ENCODE results near the gene NR4A1. TPM values are rescaled to one million over a fixed set of nuclear protein-coding genes. Genes with fewer than 3 reads are reported as not detected.
"Not testable (repeated sequence)": the region's sequence is repeated elsewhere in the genome, so short reads cannot be mapped to it uniquely, and the experiment has no call there.

NR4A1 gene
- total RNA-seq, 6 donors from 2014 or later, result 88.3 to 202 (median 156) TPM

DNA sequence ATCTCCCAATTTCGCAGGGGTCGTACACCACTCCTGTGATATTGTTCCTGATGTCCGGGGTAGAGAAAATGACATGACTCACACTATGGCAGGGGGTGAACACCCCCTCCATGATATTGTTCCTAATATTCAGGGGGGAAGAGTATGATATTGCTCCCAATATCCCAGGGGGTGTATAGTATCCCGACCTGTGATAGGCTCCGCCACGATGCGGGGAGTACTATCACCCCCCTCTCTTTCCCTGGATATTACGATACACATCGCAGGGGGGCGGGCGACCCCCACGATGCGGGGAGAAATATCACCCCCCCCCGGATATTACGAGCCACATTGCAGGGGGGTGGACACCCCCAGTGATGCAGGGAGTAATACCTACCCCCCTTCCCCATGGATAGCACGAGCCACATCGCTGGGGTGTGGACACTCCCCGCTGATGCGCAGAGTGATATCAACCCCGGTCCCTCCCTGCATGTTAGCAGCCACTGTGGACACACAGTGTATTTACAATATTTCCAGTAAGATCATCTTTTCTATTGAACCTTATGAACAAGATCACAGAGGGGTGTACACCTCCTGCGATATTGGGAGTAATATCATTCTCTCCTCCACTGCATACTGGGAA, 45.9 kb downstream of the NR4A1 start:
- Histone ChIP-seq H3K27ac (no peak overlapping the region), H3K36me3 (no peaks in the 10 kb centered on the region), H3K27me3 (no peaks in the 10 kb centered on the region), H3K4me3 (no peak overlapping the region), H3K9me3 (no peaks in the 10 kb centered on the region), H3K4me1 (no peaks in the 10 kb centered on the region)
- TF ChIP-seq POLR2A (IDR thresholded peaks at IDR 0.05) (no peak), EP300 (IDR thresholded peaks at IDR 0.05) (no peak), POLR2AphosphoS5 (IDR thresholded peaks at IDR 0.05) (no peak), CTCF (IDR thresholded peaks at IDR 0.05) (no peak)
- WGBS, 2 donors, result 85 to 86% methylated on average over 17 to 21 of the region's 21 CpGs
- ATAC-seq (ENCODE audit: low FRiP score in 2 of 2), result no peak
- DNase-seq, result no peak

GRCh38 chr12:52104431-52105089, 53.3 kb downstream of the NR4A1 start:
- 73 to 75% methylated on average over 10 of the region's 10 CpGs for WGBS, 2 donors
- not testable (repeated sequence) for H3K27me3 ChIP-seq; H3K27ac ChIP-seq; H3K9me3 ChIP-seq; H3K36me3 ChIP-seq; H3K4me3 ChIP-seq; ATAC-seq (ENCODE audit: low FRiP score in 2 of 2); H3K4me1 ChIP-seq; DNase-seq

Other genes with a start within 250 kb of the NR4A1 start
- 1 to 10 TPM in 2 of 6 donors, under 1 TPM in 3, not detected in 1; 0.22 to 1.5 (median 0.39) TPM for gene FIGNL2, start 202.7 kb upstream of the NR4A1 start, total RNA-seq
- not detected for gene ANKRD33, start 163.3 kb upstream of the NR4A1 start, total RNA-seq
- gene ACVRL1, start 143.9 kb upstream of the NR4A1 start, total RNA-seq, result 100 to 1,000 TPM in 4 of 6 donors, 10 to 100 TPM in 2; 62.9 to 265 (median 180) TPM
- gene ACVR1B, start 99.7 kb upstream of the NR4A1 start, total RNA-seq, result 10 to 100 TPM; 13.0 to 44.9 (median 23.6) TPM
- 100 to 1,000 TPM in 2 of 6 donors, 10 to 100 TPM in 4; 52.3 to 170 (median 73.7) TPM for gene TAMALIN, start 44.5 kb upstream of the NR4A1 start, total RNA-seq
- 10 to 100 TPM; 17.8 to 74.8 (median 35.9) TPM for gene ATG101, start 18.5 kb downstream of the NR4A1 start, total RNA-seq
- 10 to 100 TPM in 4 of 6 donors, 1 to 10 TPM in 2; 4.7 to 25.1 (median 15.4) TPM for gene SMIM41, start 28.3 kb downstream of the NR4A1 start, total RNA-seq
- gene KRT80, start 140.6 kb downstream of the NR4A1 start, total RNA-seq, result 10 to 100 TPM in 2 of 6 donors, 1 to 10 TPM in 4; 2.1 to 15.2 (median 6.6) TPM
- 1,000 to 10,000 TPM in 2 of 6 donors, 100 to 1,000 TPM in 4; 247 to 1,279 (median 821) TPM for gene KRT7, start 181.8 kb downstream of the NR4A1 start, total RNA-seq
- gene KRT86, start 223.2 kb downstream of the NR4A1 start, total RNA-seq, result 1 to 10 TPM in 2 of 6 donors, under 1 TPM in 2, not detected in 2; 0.30 to 1.5 (median 0.93) TPM
- 1 to 10 TPM in 1 of 6 donors, under 1 TPM in 3, not detected in 2; 0.39 to 1.4 (median 0.52) TPM for gene KRT81, start 240.1 kb downstream of the NR4A1 start, total RNA-seq

All from upper lobe of left lung (tissue), 6 donors.